NCI-H2227 treated with DMSO at 0.1 percent for 48 hours (cell line): ENCODE data around the gene DRAXIN.

ENCODE experiments used
- DNase-seq: peaks from one replicate; lab custom pipeline; 2025; lab: John Stamatoyannopoulos, UW

The DRAXIN gene

DNA sequence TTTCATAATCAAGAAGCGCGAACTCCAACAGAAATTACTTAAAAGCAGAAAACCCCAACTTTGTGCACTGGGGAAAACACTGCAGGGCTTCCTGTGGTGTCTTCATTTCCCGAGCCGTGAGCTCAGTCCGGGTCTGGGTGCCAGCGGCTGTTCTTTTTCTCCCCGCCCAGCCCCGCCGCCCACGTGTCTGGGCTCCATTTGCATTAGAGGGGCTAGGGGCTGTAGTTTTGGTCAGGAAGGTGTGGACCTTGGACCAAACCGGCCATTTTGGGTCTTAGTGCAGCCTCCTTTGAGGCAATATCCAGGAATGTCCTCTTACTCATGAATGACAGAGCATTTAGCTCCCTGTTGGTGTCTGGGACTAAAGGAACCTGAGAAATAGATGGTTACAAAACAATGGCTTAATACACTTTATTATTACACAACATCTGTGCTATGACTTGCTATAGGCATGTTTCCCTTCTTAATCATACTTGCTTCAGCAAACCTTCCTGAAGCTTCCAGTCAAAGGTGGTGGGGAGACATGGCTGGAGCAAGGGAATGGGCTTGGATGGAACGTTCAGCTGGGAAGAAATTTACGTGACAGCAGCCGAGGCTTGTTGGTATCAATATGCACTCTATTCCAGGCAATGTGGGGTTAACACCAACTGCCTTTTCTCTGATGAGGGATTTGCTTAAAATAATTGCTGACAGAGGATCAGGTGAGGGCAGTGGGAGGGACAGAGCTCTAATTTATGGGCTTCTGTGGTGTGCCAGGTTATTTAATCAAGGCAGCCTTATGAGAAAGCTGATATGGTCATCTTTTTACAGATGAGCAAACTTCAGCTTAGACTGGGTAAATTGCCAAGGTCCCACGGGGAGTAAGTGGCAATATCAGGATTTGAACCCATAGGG, 45.5 kb downstream of the DRAXIN start:
- no peak for DNase-seq

- DNase-seq: no peak
These were observed 46.6 kb downstream of the DRAXIN start for GRCh38 chr1:11738096-11738495.

GRCh38 chr1:11738783-11739182, 47.3 kb downstream of the DRAXIN start:
- no peak for DNase-seq

DNA sequence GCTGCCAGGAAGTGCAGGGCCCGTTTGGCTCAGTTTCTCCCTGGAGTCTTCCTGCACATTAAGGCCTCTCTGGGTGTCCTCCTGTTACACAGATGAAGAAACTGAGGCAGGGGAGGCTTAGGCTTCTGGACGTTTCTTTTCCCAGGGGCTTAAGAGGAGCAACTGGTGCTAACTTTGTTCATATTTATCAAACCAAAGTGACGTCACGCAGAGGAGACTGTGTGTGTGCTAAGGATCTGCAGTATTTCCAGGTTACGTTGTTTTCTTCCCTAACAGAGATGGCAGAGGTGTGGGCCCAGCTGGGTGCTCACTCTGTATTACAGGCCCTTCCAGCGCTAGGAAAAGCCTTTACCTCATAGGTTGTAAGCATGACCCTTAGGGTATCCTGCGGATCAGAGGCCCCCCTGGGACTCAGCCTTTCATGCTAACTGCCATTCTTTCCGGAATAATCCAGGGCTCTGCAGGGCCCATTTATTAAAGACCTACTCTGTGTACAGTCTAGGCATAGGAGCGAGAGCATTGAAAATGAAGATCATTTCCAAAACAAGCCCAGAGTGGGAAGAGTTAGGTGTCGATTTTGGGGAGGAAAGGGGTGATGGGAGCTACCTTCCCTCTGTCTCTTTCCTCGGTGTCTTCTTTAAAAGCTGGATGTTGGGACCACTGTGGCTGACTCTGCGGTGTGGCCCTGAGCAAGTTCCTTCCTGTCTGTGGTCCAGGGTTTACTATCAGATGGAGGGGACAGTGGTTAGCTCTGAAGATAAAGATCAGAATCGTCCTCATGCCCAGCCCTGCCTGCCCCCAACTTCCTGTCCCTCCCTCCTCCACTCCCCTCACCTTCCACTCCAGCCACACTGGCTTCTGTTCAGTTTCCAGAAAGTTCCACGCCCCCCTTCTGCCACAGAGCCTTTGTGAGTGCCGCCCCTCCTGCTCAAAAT, 49.0 kb downstream of the DRAXIN start:
- DNase-seq: no peak

GRCh38 chr1:11741482-11741881, 50.0 kb downstream of the DRAXIN start:
- DNase-seq: no peak

DNA sequence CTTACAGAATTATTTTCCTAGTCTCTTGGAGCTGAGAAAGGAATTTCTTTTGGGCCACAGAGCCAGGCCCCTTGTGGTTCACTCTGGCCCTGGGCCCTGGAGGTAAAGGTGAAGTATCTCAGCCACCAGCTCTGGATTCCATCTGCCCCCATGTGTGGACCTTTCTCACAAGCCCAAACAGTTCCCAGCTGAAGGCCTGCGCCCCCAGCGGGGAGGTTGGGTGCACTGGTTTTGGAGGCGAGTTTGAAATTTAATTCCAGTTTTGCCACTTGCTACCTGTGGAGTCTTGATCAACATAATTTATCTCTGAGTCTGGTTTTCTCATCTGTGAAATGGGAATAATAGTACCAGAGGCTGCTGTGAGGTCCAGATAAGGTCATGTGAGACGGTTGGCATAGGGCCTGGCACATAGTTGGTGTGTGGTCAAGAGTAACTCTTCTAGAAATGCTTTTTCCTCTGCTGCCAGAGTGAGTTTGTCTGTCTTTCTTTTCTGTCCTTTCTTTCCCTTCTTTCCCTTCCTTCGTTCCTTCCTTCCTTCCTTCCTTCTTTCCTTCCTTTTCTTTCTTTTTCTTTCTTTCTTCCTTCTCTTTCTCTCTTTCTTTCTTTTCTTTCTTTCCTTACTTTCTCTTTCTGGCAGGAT, 50.5 kb downstream of the DRAXIN start:
- DNase-seq: no peak

GRCh38 chr1:11744287-11744686, 52.8 kb downstream of the DRAXIN start:
- DNase-seq: no peak

DNA sequence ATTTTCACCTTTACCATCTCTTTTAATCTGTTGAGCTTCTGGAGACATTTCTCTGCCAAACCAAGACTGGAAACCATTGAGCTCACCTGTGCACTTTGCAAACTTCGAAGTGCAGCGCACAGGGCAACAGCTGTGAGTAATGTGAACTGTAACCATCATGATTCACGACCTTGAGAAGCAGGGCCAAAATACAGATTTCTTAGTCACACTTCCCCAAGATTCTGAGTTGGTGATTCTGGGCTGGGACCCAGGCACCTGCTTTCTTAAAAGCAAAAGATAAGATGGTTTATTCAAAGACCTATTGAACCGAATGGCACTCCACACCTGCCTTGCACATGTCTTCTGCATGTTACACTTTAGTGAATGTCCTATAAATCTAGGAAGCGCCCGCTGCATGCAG, 54.6 kb downstream of the DRAXIN start:
- DNase-seq: no peak

DNA sequence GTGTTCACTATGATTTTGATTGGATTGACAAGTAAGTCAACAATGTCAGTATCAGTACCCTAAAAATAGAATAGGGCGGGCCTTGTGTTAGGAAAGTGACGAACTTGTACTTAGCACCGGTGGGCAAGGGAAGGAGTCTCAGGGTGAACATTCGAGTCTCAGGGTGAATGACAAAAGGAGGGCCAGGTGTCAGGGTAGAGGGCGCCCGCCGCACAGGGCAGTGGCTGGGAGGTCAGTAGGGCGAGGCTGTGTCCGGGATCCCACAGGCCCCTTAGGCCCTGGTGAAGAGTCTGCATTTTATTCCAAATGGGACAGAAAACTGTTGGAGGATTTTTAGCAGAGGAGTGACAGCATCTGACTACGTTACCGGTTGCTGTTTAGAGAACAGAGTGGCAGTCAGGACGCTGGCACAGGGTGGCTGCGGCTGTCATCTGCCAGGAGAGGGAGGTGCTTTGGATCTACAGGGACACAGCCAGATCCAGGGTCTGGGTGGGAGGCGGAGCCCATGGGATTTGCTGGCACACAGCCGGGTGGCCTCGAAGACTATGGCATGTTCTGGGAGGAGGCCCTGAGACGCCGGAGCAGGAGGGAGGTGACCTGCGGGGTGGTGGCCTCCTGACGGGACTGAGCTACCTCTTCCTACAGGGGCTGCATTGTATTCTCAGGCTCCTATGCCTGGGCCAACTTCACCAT, 55.4 kb downstream of the DRAXIN start:
- no peak for DNase-seq

DNA sequence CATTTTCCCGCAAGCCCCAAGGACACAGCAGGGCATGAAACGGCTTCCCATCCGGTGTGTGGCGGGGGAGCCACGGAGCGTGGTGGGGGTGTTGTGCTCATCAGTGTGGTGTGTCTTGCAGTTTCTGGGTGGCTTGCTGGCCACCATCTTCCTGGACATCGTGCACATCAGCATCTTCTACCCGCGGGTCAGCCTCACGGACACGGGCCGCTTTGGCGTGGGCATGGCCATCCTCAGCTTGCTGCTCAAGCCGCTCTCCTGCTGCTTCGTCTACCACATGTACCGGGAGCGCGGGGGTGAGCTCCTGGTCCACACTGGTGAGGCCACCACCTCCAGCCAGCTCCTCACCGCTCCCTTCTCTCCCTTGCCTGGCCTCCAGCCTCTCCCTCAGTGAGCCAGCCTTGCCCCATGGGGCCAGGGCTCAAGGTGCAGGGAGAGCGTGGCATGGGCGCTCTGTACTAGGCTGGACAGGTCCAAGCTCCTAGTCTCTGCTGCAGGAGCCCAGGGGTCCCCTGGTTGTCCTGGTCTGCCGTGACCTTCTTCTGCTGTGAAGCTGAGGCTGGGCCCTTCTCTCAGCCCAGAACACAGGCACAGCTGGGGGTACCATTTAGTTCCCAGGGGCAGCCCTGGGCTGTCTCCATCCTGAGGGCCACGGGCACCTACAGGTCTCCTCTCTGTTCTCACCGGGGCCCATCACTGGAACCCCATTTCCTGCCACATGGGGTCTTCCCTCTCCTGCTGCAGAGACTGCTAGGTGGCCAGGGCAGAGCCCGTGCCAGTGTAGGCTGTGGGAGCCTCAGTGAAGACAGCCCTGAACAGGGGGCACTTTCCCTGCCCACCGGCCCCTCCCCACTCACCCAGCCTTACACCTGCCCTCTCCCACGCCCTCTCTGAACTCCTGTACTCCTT, 57.0 kb downstream of the DRAXIN start:
- DNase-seq: no peak

GRCh38 chr1:11749203-11749689, 57.7 kb downstream of the DRAXIN start:
- no peak for DNase-seq

DNA sequence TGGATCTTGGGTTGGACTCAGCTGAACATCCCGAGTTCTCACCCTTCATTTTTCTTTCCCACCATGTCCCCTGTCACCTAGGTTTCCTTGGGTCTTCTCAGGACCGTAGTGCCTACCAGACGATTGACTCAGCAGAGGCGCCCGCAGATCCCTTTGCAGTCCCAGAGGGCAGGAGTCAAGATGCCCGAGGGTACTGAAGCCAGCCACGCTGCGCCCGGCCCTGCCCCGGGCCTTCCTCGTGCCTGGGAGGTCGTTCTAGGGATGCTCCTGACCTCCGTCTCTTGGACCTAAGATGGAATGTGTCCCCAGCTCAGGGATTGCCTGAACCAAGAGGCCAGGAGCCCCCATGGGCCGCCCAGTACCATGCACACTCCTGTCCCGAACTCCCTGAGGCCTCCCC, 58.5 kb downstream of the DRAXIN start:
- DNase-seq: no peak

GRCh38 chr1:11751087-11751486, 59.6 kb downstream of the DRAXIN start:
- no peak for DNase-seq

DNA sequence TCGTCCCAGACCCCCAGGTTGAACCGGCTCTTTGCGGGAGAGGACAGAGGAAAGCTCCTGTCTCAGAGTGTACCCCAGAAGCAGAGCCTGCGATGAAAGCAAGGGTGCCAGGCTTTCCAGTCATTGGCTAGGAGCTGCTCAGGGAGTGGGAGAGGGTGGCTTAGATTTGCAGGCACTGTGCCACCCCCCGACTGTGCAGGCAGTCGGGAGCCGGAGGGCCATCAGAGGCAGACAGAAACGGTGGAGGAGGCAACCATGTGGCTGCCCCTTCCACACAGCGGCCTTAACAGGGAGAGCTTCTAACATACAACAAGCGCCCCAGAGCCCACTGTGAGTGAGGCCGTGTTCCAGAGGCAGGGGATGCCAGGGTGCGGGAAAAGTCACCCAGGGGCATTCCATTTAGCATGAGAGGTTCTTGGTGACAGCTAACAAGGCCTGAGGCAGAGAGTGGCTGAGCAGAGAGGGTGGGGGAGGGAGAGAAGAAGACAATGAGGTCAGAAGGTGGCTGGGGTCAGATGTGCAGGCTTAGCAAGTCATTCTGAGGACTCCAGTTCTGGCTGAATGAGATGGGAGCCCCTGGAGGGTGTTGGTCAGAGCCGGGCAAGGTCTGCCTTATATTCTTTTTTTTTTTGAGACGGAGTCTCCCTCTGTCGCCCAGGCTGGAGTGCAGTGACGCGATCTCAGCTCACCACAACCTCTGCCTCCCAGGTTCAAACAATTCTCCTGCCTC, 61.0 kb downstream of the DRAXIN start:
- no peak for DNase-seq

DNA sequence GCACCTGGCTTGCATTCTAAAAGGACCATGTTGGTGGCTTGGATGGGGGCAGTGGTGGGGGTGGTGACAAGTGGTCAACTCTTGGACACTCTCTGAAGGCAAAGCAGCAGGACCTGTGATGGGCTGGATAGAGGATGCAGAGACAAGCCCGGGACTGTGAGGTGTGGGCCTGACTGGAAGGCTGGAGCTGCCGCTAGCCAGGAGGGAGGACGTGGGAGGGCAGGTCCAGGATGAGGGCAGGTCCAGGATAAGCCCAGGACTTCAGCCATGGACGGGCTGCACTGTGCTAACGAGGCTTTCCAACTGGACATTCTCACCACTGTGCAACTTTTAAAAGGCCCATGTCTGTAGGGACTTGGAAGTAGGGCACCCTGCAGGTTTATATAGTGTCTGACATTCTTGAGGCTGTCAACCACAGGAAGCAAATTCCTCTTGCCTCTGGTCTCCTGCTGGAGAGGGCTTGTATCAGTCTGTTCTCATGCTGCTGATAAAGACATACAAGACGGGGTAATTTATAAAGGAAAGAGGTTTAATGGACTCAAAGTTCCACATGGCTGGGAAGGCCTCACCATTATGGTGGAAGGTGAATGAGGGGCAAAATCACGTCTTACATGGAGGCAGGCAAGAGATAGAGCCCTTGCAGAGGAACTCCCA, 62.2 kb downstream of the DRAXIN start:
- DNase-seq: no peak

DNA sequence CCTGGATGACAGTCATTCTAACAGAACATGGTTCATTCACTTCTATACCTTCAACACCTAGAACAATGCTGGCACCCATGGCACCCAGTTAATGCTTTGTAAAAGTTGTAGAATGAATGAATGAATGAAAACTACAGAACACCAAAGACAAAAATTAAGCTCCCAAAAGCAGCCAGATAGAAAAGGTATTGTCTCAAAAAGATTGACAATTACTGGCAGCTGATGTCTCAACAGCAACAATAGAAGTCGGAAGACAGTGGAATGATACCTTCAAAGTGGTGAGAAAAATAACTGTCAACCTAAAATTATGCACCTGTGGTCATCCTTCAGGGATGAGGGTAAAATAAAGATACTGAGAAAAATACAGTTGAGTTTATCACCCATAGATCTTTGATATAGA, 65.5 kb downstream of the DRAXIN start:
- DNase-seq: no peak

DNA sequence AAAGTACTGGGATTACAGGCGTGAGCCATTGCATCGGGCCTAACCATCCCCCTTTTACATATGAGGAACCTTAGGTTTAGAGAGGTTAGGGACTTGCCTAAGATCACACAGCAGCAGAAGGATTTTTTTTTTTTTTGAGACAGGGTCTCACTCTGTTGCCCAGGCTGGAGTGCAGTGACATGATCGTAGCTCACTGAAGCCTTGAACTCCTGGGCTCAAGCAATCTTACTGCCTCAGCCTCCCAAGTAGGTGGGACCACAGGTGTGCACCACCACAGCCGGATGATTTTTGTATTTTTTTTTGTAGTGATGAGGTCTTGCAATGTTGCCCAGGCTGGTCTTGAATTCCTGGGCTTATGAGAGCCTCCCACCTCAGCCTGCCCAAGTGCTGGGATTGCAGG, 68.3 kb downstream of the DRAXIN start:
- DNase-seq: no peak

DNA sequence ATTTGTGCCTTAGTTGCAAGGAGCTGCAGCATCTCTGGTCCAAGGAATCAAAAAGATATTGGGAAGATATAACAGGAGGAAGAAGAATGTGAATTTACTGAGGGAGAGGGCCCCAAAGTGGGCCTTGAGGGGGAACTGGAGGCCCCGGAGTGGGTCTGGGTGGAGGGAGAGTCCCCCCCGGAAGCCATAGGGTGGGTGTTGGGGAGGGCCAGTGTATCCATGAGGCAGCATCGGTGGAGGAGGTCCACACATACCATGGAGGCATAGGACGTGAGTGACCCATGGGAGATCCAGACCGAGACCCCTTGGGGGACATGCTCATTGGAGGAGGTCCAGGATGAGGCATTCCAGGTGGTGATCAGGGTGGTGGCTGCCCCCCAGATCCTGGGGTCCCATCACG, 69.8 kb downstream of the DRAXIN start:
- no peak for DNase-seq

DNA sequence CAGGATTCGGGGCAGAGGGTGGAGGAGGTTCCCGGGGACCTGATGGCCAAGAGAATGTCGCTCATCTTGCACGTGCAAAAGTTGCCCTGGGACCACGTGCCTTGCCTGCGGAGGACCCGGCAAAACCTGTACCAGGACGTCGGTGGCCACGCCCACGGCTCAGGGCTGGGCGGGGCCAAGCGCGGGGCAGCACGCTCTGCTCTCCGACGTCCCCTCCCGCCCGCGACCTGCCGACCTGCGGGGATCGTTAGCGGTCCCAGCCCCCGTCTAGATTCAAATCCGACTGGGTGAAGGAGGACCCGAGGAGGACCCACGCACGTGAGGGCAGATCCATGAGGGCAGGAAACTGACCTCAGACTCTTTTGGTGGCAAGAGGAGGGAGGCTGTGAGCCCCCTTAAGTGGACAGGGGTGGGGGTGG, 70.5 kb downstream of the DRAXIN start, which contains the start of gene C1orf167:
Gene C1orf167 (plus strand): TSS at position 206 of the 419 bp plus-strand sequence. CDS start 2,208 bp downstream, outside the sequence.
- DNase-seq: no peak
